A673 (cell line): ENCODE results near the gene PLCG2.

ENCODE experiments used
- CTCF ChIP-seq: fragments of 300-800, 200-600 bp; sonication (generic); conservative IDR thresholded peaks from 2 replicates; pipeline ENCODE4 v1.5.1; 2017; ENCODE audit warnings: low read depth, mild to moderate bottlenecking, antibody characterized with exemption, low read length, moderate library complexity, mixed read lengths
- EZH2 ChIP-seq: fragments of 200-600 bp; sonication (generic); IDR thresholded peaks from 2 replicates; pipeline ENCODE4 v1.6.1; 2017; ENCODE audit warnings: borderline replicate concordance, low read depth, mild to moderate bottlenecking, mixed read lengths, antibody characterized with exemption, low read length; ENCODE audit not compliant: poor library complexity, severe bottlenecking

DNA sequence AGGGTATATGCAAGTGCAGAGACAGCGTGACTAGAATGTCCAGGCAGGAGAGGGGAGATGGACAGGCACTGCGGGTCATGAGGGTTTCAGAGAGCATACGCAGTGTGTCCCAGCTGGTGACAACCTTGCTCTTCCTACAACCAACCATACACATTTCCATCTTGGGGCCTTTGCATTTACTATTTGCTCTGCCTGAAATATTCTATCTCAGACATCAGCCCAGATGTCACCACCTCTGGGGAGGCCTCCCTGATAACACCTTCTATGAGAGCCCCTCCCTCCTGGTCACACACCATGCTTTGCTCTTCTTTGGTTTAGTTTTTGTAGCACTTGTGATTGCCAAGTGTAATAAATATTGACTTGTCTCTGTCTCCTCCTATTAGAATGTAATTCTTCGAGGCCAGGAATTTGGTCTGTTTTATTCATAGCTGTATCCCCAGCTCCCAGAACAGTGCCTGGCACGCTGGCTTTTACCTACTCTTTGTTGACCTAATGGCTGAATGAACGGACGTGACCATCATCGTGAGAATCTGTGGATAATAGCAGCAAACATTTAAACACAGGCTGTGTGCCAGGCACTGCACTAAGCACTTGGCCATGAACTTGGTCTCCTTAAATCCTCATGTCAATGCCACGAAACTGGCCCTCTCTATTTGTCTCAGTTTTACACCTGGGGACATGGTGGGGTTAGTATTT is 51.9 kb downstream of the PLCG2 start:
- no peak for TF ChIP-seq CTCF
- no peak for TF ChIP-seq EZH2
